ENCODE results near the gene GPC3.

- TF ChIP-seq ZNF274 (IDR thresholded peaks at IDR 0.05; ENCODE audit: low read depth, low read length) (no peak), YY1 (IDR thresholded peaks at IDR 0.05; ENCODE audit: insufficient read depth, insufficient read length) (no peak), SUZ12 (IDR thresholded peaks at IDR 0.05; ENCODE audit: extremely low read depth, insufficient read depth, insufficient read length) (no peak)
These were observed 41.9 kb downstream of the GPC3 start for GRCh38 chrX:133943507-133943906.
